ENCODE results near the gene MRPS25.

DNA sequence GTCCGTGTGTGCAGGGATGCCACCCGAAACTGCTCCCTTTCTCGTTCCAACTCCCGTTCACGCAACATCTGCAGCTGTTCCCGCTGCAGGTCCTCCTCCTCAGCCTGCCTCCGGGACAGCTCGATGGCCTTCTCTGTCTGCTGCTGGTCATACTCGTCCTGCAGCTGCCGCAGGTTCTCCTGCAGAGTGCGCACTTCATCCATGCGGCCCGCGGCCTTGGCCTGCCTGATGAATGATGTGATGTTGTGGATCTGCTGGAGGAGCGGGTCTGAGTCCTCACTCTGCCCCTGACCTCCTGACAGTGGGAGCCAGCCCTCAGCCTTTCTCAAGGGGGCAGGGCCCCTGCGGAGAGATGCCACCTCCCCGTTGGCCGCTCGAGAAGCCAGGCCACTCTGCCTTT is 9.4 kb upstream of the MRPS25 start:
- TF ChIP-seq, protein P1, sequence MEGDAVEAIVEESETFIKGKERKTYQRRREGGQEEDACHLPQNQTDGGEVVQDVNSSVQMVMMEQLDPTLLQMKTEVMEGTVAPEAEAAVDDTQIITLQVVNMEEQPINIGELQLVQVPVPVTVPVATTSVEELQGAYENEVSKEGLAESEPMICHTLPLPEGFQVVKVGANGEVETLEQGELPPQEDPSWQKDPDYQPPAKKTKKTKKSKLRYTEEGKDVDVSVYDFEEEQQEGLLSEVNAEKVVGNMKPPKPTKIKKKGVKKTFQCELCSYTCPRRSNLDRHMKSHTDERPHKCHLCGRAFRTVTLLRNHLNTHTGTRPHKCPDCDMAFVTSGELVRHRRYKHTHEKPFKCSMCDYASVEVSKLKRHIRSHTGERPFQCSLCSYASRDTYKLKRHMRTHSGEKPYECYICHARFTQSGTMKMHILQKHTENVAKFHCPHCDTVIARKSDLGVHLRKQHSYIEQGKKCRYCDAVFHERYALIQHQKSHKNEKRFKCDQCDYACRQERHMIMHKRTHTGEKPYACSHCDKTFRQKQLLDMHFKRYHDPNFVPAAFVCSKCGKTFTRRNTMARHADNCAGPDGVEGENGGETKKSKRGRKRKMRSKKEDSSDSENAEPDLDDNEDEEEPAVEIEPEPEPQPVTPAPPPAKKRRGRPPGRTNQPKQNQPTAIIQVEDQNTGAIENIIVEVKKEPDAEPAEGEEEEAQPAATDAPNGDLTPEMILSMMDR (IDR thresholded peaks at IDR 0.05) = no peak
- no peak for TF ChIP-seq POLR2A (IDR thresholded peaks at IDR 0.05)

Measured in esophagus squamous epithelium (tissue), 4 donors.